Epithelial cell of prostate (primary cell): ENCODE data around the gene NRCAM.
"Not testable (repeated sequence)": the region's sequence is repeated elsewhere in the genome, so short reads cannot be mapped to it uniquely, and the experiment has no call there.

ENCODE experiments used
- DNase-seq: peaks from one replicate; pipeline ENCODE4 v3.0.0-alpha.2; 2011; ENCODE audit warnings: low read depth, low spot score
- H3K27ac ChIP-seq: fragments of 450-650 bp; 2 replicates; pipeline ENCODE4 v1.5.1; 2017; ENCODE audit warnings: mild to moderate bottlenecking

NRCAM gene

DNA sequence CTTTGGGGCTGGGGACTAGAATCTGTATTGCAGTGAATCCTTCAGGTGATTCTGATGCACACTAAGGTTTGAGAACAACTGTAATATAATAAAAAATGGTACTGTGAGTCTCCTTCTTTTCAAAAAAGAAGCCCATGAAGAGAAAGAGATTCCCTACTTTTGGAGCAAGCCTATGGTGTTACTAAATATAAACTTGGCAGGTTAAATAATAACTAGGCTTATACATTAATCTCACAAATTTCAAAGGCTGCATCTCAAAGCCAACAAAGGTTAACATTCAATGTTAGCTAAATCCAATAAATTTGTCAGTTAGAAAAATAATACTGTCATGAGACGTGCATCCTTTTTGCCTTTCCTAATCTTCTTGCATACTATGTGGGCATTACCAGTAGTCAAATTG lies 166.4 kb downstream of the NRCAM start:
- DNase-seq: no peak
- no peak overlapping the region for H3K27ac ChIP-seq

DNA sequence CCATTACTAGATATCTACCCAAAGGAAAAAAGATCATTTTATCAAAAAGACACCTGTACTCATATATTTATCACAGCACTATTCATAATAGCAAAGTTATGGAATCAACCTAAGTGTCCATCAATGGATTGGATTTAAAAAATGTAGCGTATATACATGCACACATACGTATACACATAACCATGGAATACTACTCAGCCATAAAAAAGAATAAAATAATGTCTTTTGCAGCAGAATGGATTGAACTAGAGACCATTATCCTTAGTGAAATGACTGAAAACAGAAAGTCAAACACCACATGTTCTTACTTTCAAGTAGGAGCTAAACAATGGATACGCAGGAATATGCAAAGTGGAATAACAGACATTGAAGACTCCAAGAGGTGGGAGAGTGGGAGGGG lies 168.4 kb downstream of the NRCAM start:
- DNase-seq: no peak

DNA sequence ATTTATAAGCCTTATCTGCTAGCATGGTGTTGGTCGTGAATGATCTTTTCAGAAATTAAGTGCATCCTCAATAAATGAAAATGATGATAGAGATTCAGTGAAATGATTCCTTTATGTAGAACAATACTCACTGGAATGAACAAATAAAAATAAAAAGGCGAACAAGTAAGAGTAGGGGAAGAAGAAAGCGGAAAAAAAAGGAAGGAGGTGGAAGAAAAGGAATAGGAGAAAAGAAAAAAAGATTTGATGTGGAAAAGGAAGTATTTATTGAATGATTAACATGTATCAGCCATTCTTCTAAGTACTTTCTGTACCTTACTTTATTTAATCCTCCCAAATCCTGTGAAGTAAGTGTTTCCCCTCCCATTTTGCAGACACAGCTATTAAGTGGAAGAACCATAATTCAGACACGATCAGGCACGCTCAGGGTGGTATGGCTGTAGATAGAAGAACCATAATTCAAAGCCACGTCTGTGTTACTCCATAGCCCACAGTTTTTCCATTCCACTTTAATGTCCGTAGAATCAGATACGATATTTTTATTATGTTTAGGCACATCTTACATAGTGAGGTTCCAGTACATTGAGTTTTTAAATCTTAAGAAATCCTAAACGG lies 169.8 kb downstream of the NRCAM start:
- DNase-seq: no peak
- no peak overlapping the region for H3K27ac ChIP-seq

More for the DNA sequence above, 168.4 kb downstream of the NRCAM start:
- H3K27ac ChIP-seq: no peak overlapping the region

DNA sequence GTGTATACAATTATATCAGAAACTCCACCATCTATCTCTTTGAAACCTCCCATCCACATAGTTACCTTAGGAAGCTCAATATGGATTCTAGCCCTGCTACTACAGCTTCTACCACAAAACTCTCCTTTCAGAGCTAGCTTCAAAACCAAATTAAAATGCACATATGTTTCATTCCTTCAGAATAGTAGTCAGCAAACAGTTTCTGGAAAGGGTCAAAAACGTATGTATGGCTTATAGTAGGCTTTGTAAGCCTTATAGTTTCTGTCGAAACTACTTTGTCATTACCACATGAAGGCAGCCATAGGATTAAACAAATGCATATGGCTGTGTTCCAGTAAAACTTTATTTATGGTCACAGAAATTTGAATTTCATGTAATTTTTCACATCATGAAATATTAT lies 170.5 kb downstream of the NRCAM start:
- no peak for DNase-seq
- H3K27ac ChIP-seq: no peak overlapping the region

DNA sequence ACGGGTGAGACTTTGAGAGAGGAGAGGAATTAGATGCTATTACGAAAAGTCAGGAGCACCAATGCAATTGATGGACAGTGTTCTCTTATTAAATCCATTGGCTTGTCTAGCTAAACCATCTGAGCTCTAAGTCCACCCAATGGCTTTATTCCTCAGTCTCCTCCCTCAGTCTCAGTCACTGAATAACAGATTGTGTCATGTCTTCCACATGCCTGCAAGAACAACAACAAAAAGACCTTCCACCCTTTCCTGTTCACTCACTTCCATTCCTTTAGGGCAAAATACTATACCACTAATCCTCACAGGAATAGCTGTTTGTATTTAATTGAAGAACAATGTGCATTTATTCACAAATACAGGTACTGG lies 171.2 kb downstream of the NRCAM start:
- no peak for DNase-seq
- no peak overlapping the region for H3K27ac ChIP-seq

DNA sequence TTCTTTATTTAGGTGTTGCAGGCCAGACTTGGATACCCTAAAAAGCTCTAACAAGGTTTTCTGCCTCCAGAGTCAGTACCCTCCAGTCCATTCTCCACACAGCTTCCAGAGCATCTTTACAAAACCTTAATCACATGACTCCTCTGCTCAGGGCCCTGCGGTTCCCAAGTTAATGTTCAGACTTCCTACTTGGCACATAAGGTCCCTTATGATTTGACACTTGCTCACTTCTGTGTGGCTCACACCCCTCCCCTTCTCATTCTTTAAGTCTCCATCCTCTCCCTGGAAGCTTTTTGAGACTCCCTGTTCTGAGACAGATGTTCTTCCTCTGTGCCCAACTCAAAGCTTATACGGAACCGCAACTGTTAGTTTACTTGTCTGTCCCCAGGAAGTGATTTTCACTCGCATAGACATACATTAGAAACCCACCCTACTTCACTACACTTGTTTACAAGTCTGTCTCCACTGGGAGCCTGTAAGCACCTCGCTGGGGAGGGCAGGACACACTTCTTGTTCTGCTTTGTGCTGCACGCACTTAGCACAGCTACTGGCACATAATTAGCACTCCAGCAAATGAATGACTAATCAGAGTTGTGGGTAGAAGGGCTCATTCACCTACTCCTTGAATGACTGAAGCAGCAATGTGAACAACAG lies 171.8 kb downstream of the NRCAM start:
- H3K27ac ChIP-seq: no peak overlapping the region
- DNase-seq: no peak

DNA sequence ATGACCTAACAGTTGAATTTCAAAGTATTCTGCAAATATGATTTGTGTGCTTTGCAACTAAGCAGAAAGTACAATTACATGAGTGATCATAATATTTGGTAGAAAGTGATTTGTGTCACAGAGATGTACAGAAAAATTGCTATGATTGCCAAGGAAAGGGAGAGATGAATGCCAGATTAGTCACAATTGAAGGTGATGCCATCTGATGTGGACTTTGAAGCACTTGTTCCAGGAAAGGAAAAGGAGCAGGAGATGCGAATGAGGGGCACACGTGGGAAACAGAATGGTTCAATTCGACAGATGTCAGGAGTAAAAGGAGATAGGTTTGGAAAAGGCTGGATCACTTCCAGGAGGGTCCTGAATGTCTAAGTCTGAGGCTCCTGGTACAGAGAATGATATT lies 173.0 kb downstream of the NRCAM start:
- no peak for DNase-seq
- H3K27ac ChIP-seq: no peak overlapping the region

DNA sequence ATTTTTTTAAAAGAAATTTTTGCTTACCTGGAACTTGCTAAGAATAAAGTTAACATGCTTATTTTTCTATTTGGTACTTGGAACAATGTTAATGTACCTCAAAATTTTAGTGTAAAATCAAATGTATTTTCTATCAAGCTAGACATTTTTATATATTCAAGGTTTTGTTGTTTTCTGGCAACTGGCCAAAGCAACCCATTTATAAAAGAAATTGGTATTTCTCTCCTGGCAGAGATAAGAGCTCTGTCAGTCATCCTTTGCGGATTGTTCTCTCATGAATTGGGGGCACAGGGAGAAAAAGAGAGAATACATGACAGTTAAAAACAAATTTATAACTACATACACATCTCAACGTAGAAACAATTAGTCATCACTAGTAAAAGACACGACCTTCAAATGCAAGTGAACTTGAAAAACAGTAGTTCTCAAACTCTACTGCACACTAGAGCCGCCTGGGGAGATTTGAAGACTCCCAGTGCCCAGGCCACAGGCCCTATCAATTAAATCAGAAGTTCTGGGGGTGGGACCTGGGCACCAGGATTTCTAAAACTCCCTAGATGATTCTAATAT lies 173.7 kb downstream of the NRCAM start:
- H3K27ac ChIP-seq: no peak overlapping the region
- no peak for DNase-seq

DNA sequence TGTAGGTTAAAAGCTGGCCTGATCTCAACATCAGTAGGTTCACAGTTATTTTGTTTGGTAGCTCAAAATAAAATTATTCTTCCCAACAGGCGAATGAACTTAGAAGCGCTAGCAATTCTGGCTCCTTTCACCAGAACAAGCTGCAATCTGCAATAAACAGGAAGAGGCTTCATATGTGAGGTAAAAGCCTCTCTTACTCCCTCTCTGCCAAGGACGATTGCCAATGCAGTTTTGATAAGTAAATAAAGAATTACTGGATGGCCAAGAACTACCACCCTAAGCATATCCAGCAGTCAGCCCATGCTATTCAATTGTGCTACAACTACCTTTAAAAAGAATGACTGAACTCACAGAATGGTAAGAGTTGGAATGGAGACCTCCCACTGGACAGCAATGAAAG lies 176.1 kb downstream of the NRCAM start:
- no peak for DNase-seq

DNA sequence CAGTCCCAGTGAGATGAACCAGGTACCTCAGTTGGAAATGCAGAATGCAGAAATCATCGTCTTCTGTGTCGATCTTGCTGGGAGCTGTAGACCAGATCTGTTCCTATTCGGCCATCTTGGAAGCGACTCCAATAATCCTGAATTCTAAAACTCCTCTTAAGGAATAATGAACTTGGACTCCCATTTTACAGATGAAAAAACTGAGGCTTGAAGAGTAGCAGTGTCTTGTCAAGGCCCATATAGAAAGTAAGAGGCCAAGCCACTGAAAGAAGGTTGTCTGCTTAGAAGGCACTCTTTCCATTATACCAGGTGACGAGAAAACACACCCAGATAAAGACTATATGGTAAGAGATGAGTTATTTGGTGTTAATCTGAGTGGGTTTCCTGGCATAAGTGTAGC lies 177.5 kb downstream of the NRCAM start:
- DNase-seq: no peak
- H3K27ac ChIP-seq: no peak overlapping the region

More for the DNA sequence above, 176.1 kb downstream of the NRCAM start:
- H3K27ac ChIP-seq: no peak overlapping the region

DNA sequence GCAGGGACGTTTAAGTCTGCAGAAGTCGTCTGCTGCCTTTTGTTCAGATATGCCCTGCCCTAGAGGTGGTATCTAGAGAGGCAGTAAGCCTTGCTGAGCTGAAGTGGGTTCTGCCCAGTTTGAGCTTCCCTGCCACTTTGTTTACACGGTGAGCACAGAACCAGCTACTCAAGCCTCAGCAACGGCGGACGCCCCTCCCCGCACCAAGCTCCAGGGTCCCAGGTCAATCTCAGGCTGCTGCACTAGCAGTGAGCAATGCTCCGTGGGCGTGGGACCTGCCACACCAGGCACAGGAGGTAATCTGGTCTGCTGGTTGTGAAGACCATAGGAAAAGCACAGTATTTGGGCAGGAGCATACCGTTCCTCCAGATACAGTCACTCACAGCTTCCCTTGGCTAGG lies 178.0 kb downstream of the NRCAM start:
- no peak for DNase-seq
- no peak overlapping the region for H3K27ac ChIP-seq

DNA sequence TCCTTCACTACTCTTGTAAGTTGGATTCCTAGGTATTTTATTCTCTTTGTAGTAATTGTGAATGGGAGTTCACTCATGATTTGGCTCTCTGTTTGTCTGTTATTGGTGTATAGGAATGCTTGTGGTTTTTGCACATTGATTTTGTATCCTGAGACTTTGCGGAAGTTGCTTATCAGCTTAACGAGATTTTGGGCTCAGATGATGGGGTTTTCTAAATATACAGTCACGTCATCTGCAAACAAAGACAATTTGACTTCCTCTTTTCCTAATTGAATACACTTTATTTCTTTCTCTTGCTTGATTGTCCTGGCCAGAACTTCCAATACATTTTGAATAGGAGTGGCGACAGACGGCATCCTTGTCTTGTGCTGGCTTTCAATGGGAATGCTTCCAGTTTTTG lies 181.8 kb downstream of the NRCAM start:
- not testable (repeated sequence) for H3K27ac ChIP-seq, DNase-seq

DNA sequence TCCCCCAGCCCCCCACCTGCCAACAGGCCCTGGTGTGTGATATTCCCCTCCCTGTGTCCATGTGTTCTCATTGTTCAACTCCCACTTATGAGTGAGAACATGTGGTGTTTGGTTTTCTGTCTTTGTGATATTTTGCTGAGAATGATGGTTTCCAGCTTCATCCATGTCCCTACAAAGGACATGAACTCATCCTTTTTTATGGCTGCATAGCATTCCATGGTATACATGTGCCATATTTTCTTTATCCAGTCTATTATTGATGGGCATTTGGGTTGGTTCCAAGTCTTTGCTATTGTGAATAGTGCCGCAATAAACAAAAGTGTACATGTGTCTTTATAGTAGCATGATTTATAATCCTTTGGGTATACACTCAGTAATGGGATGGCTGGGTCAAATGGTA lies 183.3 kb downstream of the NRCAM start:
- not testable (repeated sequence) for DNase-seq, H3K27ac ChIP-seq

DNA sequence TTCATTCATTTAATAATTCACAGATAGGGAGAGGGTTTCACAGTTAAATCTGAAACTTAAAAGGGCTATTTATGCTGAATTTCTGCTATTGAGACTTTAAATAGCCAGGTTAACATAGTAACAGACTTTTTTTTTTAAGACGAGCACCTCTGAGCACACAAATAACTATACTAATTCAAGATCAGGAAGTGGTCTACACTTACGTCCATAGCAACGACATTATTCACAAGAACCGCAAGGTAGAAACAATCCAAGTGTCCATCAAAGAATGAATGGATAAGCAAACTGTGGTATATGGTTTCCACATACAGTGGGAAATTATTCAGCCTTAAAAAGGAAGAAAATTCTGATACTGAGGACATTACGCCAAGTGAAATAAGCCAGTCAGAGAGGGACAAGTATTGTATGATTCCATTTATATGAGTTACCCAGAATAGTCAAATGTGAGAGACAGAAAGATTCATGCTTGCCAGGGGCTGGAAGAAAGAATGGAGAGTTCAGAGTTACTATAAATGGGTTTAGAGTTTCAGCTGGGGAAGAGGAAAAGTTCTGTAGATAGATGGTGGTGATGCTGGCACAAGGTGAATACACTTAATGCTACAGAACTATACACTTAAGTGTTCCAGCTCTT lies 185.7 kb downstream of the NRCAM start:
- DNase-seq: peak; percentile 6
- peak overlapping the region; percentile 6 for H3K27ac ChIP-seq

DNA sequence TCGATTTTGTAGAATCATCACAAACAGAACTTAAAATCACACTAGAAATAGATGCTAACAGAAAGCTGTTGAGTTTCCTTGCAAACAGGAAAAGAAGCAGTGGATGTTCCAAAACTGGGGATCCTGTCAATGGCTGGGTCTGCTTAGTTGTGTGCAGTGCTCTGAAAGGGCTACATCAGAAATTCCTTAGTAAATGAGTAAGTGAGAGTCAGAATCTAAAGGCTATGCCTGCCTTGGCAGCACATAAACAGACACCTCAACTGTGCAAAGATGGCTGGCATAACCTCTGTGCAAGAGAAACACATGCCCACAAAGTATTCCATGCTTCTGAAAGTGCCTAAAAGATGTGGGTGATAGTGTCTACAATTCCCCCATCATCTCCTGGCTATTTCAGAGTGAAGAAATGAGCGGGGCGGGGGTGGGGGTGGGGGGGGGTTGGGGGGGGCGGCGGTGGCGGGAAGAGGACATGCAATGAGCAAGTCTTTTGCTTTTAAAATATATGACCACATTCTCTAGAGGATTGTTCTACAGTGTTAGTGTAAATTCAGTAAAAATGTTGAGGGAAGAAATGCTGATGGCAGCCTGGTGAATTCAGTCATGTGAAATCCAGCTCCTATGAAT lies 187.9 kb downstream of the NRCAM start:
- no peak overlapping the region for H3K27ac ChIP-seq
- no peak for DNase-seq

DNA sequence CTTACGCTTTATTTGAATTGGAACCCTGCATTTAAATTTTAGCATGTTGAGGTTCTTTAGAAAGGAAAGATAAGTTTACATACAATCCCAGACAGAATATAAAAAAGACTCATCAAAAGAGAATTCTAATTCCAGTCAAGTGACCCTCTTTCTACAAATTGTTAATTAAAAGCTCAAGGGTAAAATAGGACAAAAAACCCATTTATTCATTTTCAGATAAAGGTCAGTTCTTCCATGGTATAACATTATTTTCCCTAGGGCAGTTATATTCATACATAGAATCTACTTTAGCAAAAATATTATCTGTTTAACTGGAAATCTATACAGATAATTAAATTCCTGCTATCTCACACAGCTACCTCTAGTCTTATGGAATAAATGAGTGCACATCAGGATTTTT lies 188.6 kb downstream of the NRCAM start:
- no peak overlapping the region for H3K27ac ChIP-seq
- no peak for DNase-seq

DNA sequence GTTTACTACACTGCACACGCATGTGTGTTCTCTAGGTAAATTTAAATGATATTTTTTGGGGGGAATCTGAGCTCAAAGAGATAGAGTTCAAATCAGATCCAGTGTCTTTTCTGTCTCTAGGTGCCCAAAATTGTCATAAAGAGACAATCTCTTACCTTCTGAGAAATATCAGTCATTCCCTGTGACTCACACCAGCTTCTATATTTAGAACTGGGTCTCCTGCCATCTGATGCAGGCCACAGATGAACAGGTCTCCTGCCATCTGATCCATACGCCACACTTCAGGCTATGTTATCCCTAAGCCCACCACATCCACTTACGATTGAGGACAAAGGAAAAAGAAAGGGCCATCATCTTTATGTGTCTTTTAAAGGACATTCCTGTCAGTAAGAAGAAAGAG lies 189.7 kb downstream of the NRCAM start:
- DNase-seq: no peak
- H3K27ac ChIP-seq: no peak overlapping the region

DNA sequence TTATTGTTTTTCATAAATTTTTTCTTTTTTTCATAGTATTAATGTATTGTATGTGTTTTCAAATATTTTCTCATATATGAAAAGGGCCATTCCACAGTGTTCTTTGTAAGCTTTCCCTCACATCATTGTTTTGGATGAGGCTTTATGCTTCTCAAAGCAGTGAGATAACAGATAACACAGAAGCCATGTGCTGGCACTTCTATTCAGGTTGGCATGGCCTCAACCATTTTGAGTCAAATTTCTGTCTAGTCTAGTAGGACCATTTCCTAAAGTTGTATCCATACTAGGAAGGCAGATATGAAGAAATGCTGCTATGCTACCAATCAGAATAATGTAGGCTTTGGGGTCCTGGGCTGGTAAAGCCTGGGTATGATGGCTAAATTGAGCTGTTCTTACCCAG lies 190.2 kb downstream of the NRCAM start:
- H3K27ac ChIP-seq: no peak overlapping the region
- DNase-seq: no peak

DNA sequence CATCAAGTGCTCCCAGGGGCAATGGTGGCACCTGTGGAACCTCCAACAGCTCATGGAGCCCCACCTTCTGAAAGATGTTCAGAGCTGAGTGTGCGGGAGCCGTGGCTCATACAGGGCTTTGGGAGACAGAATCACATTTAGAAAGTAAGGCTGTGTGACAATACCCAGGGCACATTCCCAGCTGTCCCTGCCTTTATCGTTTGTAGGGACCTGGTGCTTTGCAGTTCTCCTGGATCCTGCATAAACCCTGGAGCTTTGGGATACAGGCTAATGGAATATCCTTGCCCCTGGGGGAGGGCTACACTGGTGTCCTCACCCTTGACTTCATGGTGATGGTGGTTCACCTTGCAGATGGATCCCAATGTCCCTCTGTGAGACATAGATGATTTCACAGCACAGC lies 191.2 kb downstream of the NRCAM start:
- DNase-seq: no peak

DNA sequence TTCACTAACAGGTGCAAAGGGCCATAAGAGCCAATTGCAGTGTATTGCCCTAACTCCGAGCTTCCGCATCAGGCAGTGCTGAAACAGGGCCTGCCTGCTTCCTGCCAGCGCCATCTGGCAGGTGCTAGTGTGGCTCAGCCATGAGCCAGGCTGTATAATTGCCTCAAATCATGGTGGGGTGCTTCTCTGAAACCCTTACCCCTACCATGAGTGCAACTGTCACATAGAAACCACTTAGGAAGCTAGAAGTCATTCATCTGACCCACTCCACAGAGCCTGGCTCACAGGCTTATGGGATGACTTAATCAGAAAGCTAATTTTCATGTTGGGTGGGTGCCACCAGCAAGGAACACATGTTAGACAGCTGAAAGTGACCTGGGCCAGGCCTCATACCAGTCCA lies 192.8 kb downstream of the NRCAM start:
- H3K27ac ChIP-seq: no peak overlapping the region
- DNase-seq: no peak

More for the DNA sequence above, 191.2 kb downstream of the NRCAM start:
- H3K27ac ChIP-seq: no peak overlapping the region
